HG02763 (cell line): ENCODE measurements around the gene CDK7.
A peak's percentile ranks its signal among the peaks of the same experiment; 100 is the strongest.
"Not testable (repeated sequence)": the region's sequence is repeated elsewhere in the genome, so short reads cannot be mapped to it uniquely, and the experiment has no call there.

Experiments used
- ATAC-seq: cut with Tn5 transposase; IDR thresholded peaks from one replicate; pipeline ENCODE4 v1.9.1; 2021; ENCODE audit warnings: mild to moderate bottlenecking, moderate library complexity; ENCODE audit not compliant: unreplicated experiment

CDK7 gene

GRCh38 chr5:69234457-69235268 lies at the start of gene CDK7:
Gene CDK7 (plus strand): TSS chr5:69234886. CDS start chr5:69234976, 90 bp downstream.
- ATAC-seq, result peak; percentile 99

GRCh38 chr5:69187342-69187741 lies 47.3 kb upstream of the CDK7 start:
- no peak for ATAC-seq

- ATAC-seq, result no peak
Measured at GRCh38 chr5:69188811-69189161, 45.9 kb upstream of the CDK7 start.

GRCh38 chr5:69189162-69190086 lies 45.3 kb upstream of the CDK7 start, which contains the start of gene CENPH:
Gene CENPH (plus strand): TSS chr5:69189583. CDS start chr5:69189635, 52 bp downstream.
- peak; percentile 97 for ATAC-seq

- ATAC-seq, result no peak
Measured at GRCh38 chr5:69202497-69202896, 32.2 kb upstream of the CDK7 start.

- no peak for ATAC-seq
Measured at GRCh38 chr5:69206528-69207190, 28.0 kb upstream of the CDK7 start.

- no peak for ATAC-seq
Measured at GRCh38 chr5:69209602-69210001, 25.1 kb upstream of the CDK7 start.

- no peak for ATAC-seq
Measured at GRCh38 chr5:69211200-69211599, 23.5 kb upstream of the CDK7 start.

GRCh38 chr5:69212022-69212421 lies 22.7 kb upstream of the CDK7 start:
- ATAC-seq, result no peak

- no peak for ATAC-seq
Measured at GRCh38 chr5:69213513-69214215, 21.0 kb upstream of the CDK7 start.

GRCh38 chr5:69217151-69217511 lies 17.6 kb upstream of the CDK7 start:
- ATAC-seq, result no peak

- peak; percentile 92 for ATAC-seq
Measured at GRCh38 chr5:69217548-69218526, 16.8 kb upstream of the CDK7 start.

GRCh38 chr5:69219939-69220338 lies 14.7 kb upstream of the CDK7 start:
- no peak for ATAC-seq

GRCh38 chr5:69220371-69220770 lies 14.3 kb upstream of the CDK7 start:
- ATAC-seq, result not testable (repeated sequence)

- ATAC-seq, result not testable (repeated sequence)
Measured at GRCh38 chr5:69220833-69221232, 13.9 kb upstream of the CDK7 start.

GRCh38 chr5:69224520-69224919 lies 10.2 kb upstream of the CDK7 start:
- ATAC-seq, result no peak

GRCh38 chr5:69225860-69226259 lies 8.8 kb upstream of the CDK7 start:
- ATAC-seq, result no peak

GRCh38 chr5:69230181-69230580 lies 4.5 kb upstream of the CDK7 start:
- ATAC-seq, result no peak

- no peak for ATAC-seq
Measured at GRCh38 chr5:69231281-69231680, 3.4 kb upstream of the CDK7 start.
